ENCODE data around the gene RASGEF1C. TPM values are rescaled to one million over a fixed set of nuclear protein-coding genes. Genes with fewer than 3 reads are reported as not detected.

RASGEF1C gene
- total and polyA plus RNA-seq, 10 of the 15 experiments (the other 5 are each of a cell fraction or from before 2014, with no cell fraction given): not detected

GRCh38 chr5:180101451-180102105 lies 107.4 kb downstream of the RASGEF1C start:
- no TSS peak for BruUV-seq (replicated peaks)
- Histone ChIP-seq H3K27me3 (replicated peaks in 1 of 2; ENCODE audit: control insufficient read depth in 2 of 2, insufficient read depth in 2 of 2, low read length in 1 of 2) (no peaks in the 10 kb centered on the region), H3K9ac (ENCODE audit: control insufficient read depth, insufficient read depth, low read length) (no peak overlapping the region), H3K79me2 (ENCODE audit: control insufficient read depth, insufficient read depth, low read length) (no peaks in the 10 kb centered on the region), H3K9me3 (replicated peaks; ENCODE audit: control insufficient read depth, insufficient read depth, low read length) (no peaks in the 10 kb centered on the region), H3K4me1 (ENCODE audit: control insufficient read depth, insufficient read depth, low read length) (no peaks in the 10 kb centered on the region), H3K4me3 (no peak overlapping the region), H2AFZ (ENCODE audit: control insufficient read depth, low read depth, low read length) (no peak overlapping the region), H4K20me1 (ENCODE audit: control insufficient read depth, insufficient read depth) (no peaks in the 10 kb centered on the region), H3K36me3 (ENCODE audit: control insufficient read depth in 2 of 2, insufficient read depth in 2 of 2, low read length in 1 of 2) (no peaks in the 10 kb centered on the region), H3K27ac (ENCODE audit: control insufficient read depth, insufficient read depth) (no peak overlapping the region), H3K4me2 (ENCODE audit: control insufficient read depth, insufficient read depth) (no peak overlapping the region)
- ChIA-PET SMC1A (ENCODE audit: uncharacterized antibody, unreplicated experiment) (no interaction called here), RAD21 (ENCODE audit: unreplicated experiment) (no interaction called here), CTCF (no interaction called here), POLR2A (no interaction called here)
- in situ Hi-C loops (cut with MboI): no loop called here
- intact Hi-C loops (cut with micrococcal nuclease; ENCODE audit: unreplicated experiment): no loop called here
- 68% methylated on average over 20 of the region's 20 CpGs for WGBS (ENCODE audit: insufficient coverage, insufficient replicate concordance, low lambda C conversion rate, missing lambda C conversion rate)
- TF ChIP-seq ELK1 (IDR thresholded peaks at IDR 0.05; ENCODE audit: low read depth, low read length): no peak
- no peak for TF ChIP-seq ZNF217 (IDR thresholded peaks at IDR 0.05)
- no peak for TF ChIP-seq TBL1XR1 (IDR thresholded peaks at IDR 0.05; ENCODE audit: low read depth, low read length)
- no peak for TF ChIP-seq TCF3 (IDR thresholded peaks at IDR 0.05; ENCODE audit: borderline replicate concordance, insufficient read depth, low read depth, low read length)
- no peak for TF ChIP-seq BCL3 (IDR thresholded peaks at IDR 0.05; ENCODE audit: borderline replicate concordance, insufficient read depth, low read depth, low read length, poor library complexity, severe bottlenecking)
- TF ChIP-seq ZNF687 (IDR thresholded peaks at IDR 0.05): no peak
- TF ChIP-seq KLF5 (IDR thresholded peaks at IDR 0.05; ENCODE audit: partially characterized antibody): no peak
- TF ChIP-seq FOXK2 (IDR thresholded peaks at IDR 0.05): no peak
- no peak for TF ChIP-seq TCF7 (IDR thresholded peaks at IDR 0.05; ENCODE audit: borderline replicate concordance)
- no peak for TF ChIP-seq EZH2 (IDR thresholded peaks at IDR 0.05; ENCODE audit: borderline replicate concordance, control insufficient read depth, low read depth, low read length)
- ATAC-seq (no peak), FAIRE-seq (no peak), DNase-seq (ENCODE audit: low read depth, low spot score) (no peak)

Measured in GM12878 (cell line).